Left renal pelvis (tissue), 4 donors: ENCODE measurements around the gene RRAGA. TPM values are rescaled to one million over a fixed set of nuclear protein-coding genes. Genes with fewer than 3 reads are reported as not detected.
"Not testable (repeated sequence)": the region's sequence is repeated elsewhere in the genome, so short reads cannot be mapped to it uniquely, and the experiment has no call there.

ENCODE experiments used
- DNase-seq, 4 donors: peaks; one replicate each; pipeline ENCODE4 v3.0.0-alpha.2; 2013; ENCODE audit warnings: low read depth in 4 of 4, low spot score in 3 of 4
- polyA plus RNA-seq, 4 donors: library from polyadenylated mRNA; unstranded; fragments of 120-200 nt; gene quantifications; one replicate each; pipeline ENCODE4 v1.2.1, GENCODE V29; 2013; ENCODE audit not compliant: insufficient read length in 4 of 4

RRAGA gene
- polyA plus RNA-seq: 100 to 1,000 TPM; 102 to 123 (median 111) TPM

GRCh38 chr9:19048966-19049916, at the start of gene RRAGA:
Gene RRAGA (plus strand): TSS chr9:19049427. CDS start chr9:19049660, 233 bp downstream.
- peak; percentile 89 to 94 (median 90) for DNase-seq

GRCh38 chr9:19000133-19000532, 49.1 kb upstream of the RRAGA start:
- no peak for DNase-seq

- no peak for DNase-seq
These were observed 39.7 kb upstream of the RRAGA start for GRCh38 chr9:19009391-19009965.

GRCh38 chr9:19018201-19018600, 31.0 kb upstream of the RRAGA start:
- no peak for DNase-seq

GRCh38 chr9:19020886-19021455, 28.3 kb upstream of the RRAGA start:
- no peak for DNase-seq

- DNase-seq: not testable (repeated sequence)
These were observed 27.6 kb upstream of the RRAGA start for GRCh38 chr9:19021649-19022048.

- DNase-seq: no peak
These were observed 27.0 kb upstream of the RRAGA start for GRCh38 chr9:19022206-19022605.

GRCh38 chr9:19023078-19023477, 26.1 kb upstream of the RRAGA start:
- DNase-seq: no peak

GRCh38 chr9:19026375-19026774, 22.9 kb upstream of the RRAGA start:
- no peak for DNase-seq

GRCh38 chr9:19027825-19028224, 21.4 kb upstream of the RRAGA start:
- no peak for DNase-seq

GRCh38 chr9:19028835-19029451, 20.3 kb upstream of the RRAGA start:
- peak in 2 of 4 donors; percentile 60 to 61 for DNase-seq

- DNase-seq: no peak
These were observed 18.3 kb upstream of the RRAGA start for GRCh38 chr9:19030899-19031298.

- no peak for DNase-seq
These were observed 16.8 kb upstream of the RRAGA start for GRCh38 chr9:19032406-19032805.

GRCh38 chr9:19033015-19033414, 16.2 kb upstream of the RRAGA start, which contains the start of gene SAXO1:
Gene SAXO1 (minus strand): TSS chr9:19033209. CDS start chr9:19032908, 301 bp downstream.
- DNase-seq: no peak

- no peak for DNase-seq
These were observed 12.6 kb upstream of the RRAGA start for GRCh38 chr9:19036611-19037010.

GRCh38 chr9:19049917-19050636, 850 bp downstream of the RRAGA start:
- DNase-seq: peak in 1 of 4 donors; percentile 26

GRCh38 chr9:19050637-19051591, 1.7 kb downstream of the RRAGA start:
- DNase-seq: no peak

GRCh38 chr9:19057033-19057432, 7.8 kb downstream of the RRAGA start:
- DNase-seq: no peak

GRCh38 chr9:19074229-19074628, 25.0 kb downstream of the RRAGA start:
- DNase-seq: no peak
